GM18517 (cell line): Measurements from ENCODE around the gene KLLN.
"Not testable (repeated sequence)": the region's sequence is repeated elsewhere in the genome, so short reads cannot be mapped to it uniquely, and the experiment has no call there.

Experiments
- ATAC-seq: cut with Tn5 transposase; IDR thresholded peaks from one replicate; pipeline ENCODE4 v1.9.1; 2021; ENCODE audit warnings: mild to moderate bottlenecking, moderate library complexity; ENCODE audit not compliant: unreplicated experiment

KLLN gene

GRCh38 chr10:87843714-87844113 lies 19.6 kb downstream of the KLLN start:
- ATAC-seq = no peak

- ATAC-seq = no peak
Observed at GRCh38 chr10:87842776-87843497, 20.4 kb downstream of the KLLN start.

GRCh38 chr10:87842220-87842641 lies 21.1 kb downstream of the KLLN start:
- ATAC-seq = no peak

GRCh38 chr10:87841186-87841585 lies 22.1 kb downstream of the KLLN start:
- no peak for ATAC-seq

GRCh38 chr10:87838650-87839049 lies 24.7 kb downstream of the KLLN start:
- ATAC-seq = no peak

GRCh38 chr10:87837445-87837844 lies 25.9 kb downstream of the KLLN start:
- ATAC-seq = no peak

- no peak for ATAC-seq
Observed at GRCh38 chr10:87836098-87836497, 27.2 kb downstream of the KLLN start.

GRCh38 chr10:87829986-87830729 lies 33.2 kb downstream of the KLLN start:
- ATAC-seq = no peak

- not testable (repeated sequence) for ATAC-seq
Observed at GRCh38 chr10:87829051-87829450, 34.3 kb downstream of the KLLN start.

- no peak for ATAC-seq
Observed at GRCh38 chr10:87827681-87828080, 35.7 kb downstream of the KLLN start.

- ATAC-seq = no peak
Observed at GRCh38 chr10:87826653-87827052, 36.7 kb downstream of the KLLN start.

GRCh38 chr10:87819289-87819585 lies 44.1 kb downstream of the KLLN start:
- ATAC-seq = no peak

GRCh38 chr10:87818505-87819288 lies 44.6 kb downstream of the KLLN start:
- peak; percentile 52 for ATAC-seq

GRCh38 chr10:87817609-87818504 lies 45.5 kb downstream of the KLLN start, which contains the start of gene ATAD1:
Gene ATAD1, minus strand, starts transcription at chr10:87818226. Its CDS starts 3,627 bp downstream, at chr10:87814599.
- peak; percentile 66 for ATAC-seq

- ATAC-seq = no peak
Observed at GRCh38 chr10:87816898-87817608, 46.3 kb downstream of the KLLN start.

GRCh38 chr10:87816163-87816897 lies 47.0 kb downstream of the KLLN start:
- no peak for ATAC-seq
